ENCODE measurements around the gene SESN2.
A peak's percentile ranks its signal among the peaks of the same experiment; 100 is the strongest.

The SESN2 gene, protein sequence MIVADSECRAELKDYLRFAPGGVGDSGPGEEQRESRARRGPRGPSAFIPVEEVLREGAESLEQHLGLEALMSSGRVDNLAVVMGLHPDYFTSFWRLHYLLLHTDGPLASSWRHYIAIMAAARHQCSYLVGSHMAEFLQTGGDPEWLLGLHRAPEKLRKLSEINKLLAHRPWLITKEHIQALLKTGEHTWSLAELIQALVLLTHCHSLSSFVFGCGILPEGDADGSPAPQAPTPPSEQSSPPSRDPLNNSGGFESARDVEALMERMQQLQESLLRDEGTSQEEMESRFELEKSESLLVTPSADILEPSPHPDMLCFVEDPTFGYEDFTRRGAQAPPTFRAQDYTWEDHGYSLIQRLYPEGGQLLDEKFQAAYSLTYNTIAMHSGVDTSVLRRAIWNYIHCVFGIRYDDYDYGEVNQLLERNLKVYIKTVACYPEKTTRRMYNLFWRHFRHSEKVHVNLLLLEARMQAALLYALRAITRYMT

DNA sequence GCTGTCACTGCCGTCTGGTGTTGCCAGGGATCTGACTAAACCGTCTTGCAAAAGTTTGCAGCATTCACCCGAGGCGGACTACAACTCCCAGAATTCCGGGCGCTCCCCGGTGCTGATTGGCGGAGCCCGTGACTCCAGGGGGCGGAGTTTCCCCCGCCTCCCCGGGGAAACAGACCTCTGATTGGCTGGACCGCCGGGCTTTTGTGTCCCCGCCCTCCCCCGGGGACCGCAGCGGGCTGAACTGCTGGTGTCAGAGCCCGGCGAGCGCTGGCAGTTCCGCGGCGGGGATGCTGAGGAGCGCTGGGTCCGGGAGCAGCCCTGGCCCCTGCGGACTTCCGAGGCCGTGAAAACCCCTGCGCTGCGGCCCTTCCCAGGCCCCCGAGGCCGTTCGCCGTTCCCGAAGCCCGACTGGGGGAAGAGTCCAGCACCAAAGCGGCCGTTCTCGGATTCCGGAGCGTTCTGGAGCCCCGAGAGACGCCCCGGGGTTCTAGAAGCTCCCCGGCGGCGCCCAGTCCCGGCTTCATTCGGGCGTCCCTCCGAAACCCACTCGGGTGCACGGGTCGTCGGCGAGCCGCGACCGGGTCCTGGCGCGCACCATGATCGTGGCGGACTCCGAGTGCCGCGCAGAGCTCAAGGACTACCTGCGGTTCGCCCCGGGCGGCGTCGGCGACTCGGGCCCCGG, at the start of gene SESN2:
TSS of gene SESN2 (plus strand) at position 267 of the 682 bp plus-strand sequence. CDS start at position 597, 330 bp downstream.
- peak; percentile 98 to 99 (median 98) for DNase-seq

DNA sequence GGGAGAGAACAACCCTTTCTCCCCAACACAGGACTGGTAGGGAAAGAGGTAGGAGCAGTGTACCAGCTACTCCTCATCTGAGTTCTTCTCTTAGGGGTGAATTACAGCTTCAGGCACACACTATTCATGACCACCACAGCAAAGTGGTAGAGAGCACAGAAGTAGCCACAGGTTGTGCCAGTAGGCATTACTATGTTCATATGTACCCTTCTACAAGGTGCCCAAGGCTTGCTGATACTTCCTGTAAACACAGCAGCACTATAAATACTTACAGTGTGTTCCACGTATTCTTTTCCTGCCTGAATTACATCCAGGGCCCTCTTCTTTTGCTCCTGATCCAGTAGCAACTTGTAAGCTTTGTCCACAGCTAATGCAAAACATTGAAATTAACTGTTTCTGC, 49.6 kb upstream of the SESN2 start:
- no peak for DNase-seq

DNA sequence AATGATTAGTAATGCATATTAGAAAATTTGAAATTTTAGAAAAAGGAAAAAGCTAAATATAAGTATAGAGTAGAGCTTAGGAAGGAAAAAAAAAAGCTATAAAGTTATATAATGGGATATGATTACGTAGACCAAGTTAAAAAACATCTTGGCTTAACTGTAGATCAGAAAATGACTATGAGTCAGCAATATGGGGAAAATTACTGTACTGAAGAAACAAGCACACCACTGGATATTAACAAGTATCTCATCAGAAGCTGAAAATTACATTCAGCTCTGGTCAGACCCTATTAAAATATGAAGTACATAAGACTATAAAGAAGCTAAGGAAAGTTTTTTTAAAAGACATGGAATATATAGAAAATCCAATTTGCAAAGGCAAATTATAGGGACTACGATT, 46.0 kb upstream of the SESN2 start:
- no peak for DNase-seq

DNA sequence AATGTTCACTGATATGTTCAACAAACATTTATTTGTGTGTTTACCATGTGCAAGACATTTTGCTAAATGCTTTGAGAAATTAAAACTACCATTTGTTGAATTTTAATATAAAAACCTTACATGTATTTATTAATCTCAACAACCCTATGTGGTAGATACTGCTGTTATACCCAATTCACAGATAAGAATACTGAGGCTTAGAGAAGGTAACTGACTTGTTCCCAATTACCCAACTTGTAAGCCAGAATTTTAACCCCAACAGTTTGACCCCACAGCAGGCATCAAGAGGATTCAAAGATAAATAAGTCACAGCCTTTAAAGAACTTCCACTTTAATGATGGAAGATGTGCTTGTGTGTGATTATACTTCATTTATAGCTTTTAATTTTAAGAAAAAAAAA, 30.2 kb upstream of the SESN2 start:
- no peak for DNase-seq

DNA sequence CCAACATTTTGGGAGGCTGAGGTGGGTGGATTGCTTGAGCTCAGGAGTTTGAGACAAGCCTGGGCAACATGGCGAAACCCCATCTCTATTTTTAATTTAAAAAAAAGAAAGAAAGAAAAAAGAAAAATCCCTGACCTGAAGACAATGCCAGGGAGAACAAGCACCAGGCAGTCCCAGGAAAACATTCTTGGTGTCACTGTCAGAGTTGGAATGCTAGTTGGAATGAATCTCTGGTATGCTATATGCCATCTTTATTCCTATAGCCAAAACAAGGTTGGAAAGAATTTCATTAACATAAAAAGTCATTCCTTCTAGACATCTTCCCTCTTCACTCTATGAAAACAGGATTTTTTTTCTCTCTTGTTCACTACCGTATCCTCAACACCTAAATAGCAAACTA, 29.3 kb upstream of the SESN2 start:
- DNase-seq: no peak

DNA sequence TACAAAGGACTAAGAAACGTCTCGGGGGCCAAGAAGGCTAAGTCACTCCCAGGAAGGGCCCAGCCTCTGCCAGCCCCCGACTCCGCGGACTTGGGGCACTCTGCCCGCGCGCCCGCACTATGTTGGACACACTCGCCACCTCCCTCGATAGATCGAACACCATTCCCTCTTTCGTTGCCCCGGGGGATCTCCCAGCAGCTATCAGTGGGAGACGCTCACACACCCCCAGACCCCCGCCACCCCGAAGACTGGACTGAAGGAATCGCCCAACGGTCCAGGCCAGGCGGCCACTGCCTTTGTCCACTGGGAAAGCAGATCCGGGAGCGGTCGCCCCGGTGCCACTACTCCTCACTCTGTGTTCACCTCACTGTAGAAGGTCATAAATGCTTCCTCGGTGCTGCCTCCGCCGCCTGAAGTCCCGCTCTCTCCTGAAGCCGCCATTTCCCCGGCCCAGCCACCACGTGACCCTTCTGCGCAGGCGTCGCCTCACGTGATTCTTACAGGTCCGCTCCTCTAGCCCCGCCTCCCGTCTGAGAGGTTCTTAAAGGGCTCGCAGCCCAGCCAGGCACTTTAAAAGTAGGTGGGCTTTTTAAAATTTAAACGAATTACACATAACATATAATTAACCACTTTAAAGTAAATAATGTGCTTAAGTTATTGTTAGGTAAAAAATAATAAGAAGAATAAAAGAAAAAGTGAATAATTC, 26.6 kb upstream of the SESN2 start, which contains the start of gene DNAJC8:
TSS of gene DNAJC8 (minus strand) at position 472 of the 706 bp plus-strand sequence. CDS start at position 441, 31 bp downstream.
- DNase-seq: peak; percentile 86 to 91 (median 88)

DNA sequence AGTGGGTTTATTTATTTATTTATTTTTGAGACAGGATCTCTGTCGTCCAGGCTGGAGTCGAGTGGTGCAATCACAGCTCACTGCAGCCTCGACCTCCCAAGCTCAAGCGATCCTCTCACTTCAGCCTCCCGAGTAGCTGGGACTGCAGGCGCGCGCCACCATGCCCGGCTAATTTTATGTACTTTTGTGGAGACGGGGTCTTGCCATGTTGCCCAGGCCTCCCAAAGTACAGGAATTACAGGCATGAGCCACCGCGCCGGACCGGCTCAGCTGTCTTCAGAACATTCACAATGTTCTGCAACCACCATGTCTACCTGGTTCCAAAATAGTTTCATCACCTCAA, 26.1 kb upstream of the SESN2 start:
- no peak for DNase-seq

DNA sequence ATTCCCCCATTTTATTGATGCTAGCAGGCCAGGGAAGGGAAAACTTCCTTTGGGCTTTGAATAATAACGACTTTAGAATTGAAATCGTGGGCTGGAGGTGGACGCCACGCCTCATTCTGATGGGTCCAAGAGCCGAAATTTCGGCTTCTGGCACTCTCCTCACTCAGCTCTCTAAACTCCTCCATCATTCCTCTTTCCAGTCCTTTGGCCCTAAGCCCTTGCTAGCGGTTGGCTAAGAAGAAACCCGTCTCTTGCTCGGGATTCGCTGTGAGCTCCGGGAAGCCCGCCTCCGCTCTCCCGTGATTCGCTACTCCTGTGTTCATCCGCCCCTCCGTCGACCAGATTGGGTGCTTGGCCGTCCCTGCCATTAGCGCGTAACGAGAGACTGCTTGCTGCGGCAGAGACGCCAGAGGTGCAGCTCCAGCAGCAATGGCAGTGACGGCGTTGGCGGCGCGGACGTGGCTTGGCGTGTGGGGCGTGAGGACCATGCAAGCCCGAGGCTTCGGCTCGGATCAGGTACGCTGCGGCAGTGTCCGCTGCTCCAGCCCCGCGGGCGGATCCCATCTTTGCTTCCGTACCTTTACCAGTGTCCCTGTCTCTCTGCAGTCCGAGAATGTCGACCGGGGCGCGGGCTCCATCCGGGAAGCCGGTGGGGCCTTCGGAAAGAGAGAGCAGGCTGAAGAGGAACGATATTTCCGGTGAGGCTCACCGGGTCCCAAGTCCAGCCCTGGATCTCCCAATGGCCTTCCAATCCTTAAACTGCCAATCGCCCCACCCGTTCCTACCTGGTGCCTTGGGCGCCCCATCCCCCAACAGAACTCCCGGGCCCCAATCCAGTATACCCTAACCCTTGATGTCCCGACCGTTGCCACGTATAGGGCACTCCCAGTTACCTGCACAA, 23.3 kb upstream of the SESN2 start, which contains the start of gene ATP5IF1:
TSS of gene ATP5IF1 (plus strand) at position 370 of the 901 bp plus-strand sequence. CDS start at position 430, 60 bp downstream.
- DNase-seq: peak; percentile 67 to 90 (median 86)

DNA sequence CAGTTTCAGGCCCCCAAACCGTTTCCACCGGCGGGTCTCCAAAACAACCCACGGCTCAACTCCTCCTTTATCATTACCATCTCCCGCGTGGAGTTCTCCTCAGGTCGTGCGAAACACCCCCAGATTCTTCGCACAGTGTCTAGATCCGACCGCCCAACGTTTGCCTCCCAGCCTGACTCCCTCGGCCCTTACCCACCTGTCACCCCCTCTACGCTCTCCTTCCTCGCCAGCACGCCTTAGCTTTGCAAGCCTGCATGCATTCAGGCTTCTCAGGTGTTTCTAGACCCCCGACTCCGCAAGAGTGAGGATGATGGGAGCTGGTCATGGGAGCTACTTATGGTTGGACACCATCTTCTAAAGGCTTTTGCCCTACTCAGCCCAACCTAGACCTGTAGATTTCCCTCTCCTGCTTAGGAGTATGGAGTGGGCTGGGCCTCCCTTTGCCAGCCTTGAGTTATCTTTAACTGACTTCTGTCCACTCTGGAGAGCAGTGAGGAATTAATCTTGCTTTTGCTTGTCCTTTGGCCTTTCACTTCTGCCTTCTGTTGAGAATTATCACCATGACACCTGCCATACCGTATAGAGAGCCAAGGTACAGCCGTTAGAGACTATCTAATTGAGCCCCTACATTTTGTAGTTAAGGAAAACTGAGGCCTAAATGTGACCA, 22.5 kb upstream of the SESN2 start:
- DNase-seq: no peak

DNA sequence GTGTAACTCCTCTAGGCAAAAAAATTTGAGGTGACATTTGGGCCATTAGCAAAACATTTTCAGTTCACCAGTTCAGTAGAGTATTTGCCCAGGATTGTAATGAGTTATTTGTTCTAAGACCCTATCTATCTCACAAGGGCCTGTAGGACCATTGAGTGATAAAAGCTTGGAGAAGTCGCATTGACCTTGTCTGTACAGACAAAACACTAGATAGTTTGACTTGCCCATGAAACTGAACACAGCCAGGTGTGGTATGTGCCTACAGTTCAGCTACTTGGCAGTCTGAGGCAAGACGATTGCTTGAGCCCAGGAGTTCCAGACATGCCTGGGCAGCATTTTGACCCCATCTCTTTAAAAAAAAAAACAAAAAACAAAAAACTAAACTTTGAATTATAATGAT, 20.3 kb upstream of the SESN2 start:
- no peak for DNase-seq

DNA sequence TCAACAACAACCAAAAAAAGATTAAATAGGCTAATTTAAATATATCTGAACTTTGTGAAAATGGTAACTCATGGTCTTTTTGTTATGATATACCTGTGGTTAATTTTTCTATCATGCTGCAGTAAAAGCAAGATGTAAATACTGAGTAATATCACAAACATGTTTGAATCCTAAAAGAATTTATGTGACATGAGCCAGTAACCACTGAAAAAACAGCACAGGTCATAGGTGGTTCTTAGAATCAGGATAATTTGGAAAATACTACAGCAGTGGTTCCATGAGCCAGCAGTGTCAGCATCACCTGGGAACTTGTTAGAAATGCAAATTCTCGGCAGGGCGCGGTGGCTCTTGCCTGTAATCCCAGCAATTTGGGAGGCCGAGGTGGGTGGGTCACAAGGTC, 19.3 kb upstream of the SESN2 start:
- DNase-seq: no peak

DNA sequence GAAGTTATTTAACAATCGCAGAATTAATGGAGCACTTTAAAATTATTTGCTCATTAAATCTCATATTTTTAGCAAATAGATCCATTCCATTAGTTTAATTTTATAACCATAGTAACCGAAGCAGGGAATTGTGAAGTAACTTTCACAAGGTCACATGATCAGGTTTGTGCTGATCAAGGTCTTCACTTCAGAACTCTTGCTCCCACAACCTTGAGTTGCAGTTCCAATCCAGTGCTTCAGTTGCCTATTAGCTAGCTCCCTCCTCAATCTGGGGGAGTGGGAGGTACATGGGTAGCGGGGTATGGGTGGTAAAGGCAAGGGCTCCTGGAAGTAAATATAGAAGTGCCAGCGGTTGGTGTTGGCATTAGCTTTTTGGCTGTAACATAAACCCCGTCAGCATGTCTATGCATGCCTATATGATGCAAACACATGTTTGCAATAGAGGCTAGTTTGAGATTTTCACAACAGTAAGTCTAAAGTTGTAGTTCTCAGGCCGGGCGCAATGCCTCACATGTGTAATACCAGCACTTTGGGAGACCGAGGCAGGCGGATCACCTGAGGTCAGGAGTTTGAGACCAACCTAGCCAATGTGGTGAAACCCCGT, 17.6 kb upstream of the SESN2 start:
- no peak for DNase-seq

DNA sequence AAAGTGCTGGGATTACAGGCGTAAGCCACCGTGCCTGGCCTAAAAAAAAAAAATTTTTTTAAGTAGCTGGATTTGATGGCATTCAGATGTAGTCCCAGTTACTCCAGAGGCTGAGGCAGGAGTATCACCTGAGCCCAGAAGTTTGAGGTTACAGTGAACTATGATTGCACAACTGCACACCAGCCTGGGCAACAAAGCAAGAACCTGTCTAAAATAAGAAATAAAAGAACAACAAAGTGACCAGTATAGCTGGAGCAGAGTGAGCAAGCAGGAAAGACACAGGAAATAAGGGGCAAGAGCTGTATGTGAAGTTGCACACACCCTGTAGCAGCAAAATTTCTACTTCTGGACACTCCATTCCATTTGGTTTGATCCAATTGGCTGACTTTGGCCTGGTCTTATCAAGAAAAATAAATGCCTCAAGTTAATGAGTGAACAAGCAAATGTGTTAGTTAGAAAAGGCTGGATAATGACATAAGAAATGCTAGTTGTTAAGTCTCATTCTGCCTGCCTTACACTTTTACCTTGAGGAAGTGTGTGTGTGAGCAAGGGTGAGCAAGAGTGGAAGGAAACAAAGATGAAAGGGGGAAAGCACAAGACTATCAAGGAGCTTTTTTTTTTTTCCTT, 15.5 kb upstream of the SESN2 start:
- no peak for DNase-seq

DNA sequence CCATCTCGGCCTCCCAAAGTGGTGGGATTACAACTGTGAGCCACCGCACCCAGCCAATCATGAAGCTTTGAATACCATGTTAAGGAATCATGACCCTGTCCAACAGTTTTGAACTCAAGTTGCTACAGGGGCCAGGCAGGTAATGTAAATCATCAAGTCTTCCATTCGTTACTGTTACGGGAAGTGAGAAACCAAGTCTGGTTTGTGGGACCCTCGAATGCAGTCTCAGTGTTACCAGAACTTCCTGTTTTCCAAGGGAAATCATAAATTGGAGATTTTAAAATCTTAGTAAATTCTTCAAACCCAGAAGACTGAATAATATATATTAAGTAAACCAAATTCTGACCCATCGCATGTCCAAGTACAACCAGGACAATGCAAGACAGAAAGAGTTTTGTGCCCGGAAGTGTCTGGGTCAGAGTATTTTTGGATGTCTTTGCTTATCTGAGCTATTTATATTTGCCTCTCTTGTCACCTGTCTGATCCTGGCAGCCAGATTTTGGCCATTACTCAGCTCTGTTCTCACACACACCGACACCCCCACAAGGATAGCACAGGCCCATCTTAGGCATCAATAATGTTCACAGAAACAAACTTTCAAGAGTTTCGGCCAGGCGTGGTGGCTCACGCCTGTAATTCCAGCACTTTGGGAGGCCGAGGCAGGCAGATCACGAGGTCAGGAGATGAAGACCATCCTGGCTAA, 14.6 kb upstream of the SESN2 start:
- DNase-seq: no peak

DNA sequence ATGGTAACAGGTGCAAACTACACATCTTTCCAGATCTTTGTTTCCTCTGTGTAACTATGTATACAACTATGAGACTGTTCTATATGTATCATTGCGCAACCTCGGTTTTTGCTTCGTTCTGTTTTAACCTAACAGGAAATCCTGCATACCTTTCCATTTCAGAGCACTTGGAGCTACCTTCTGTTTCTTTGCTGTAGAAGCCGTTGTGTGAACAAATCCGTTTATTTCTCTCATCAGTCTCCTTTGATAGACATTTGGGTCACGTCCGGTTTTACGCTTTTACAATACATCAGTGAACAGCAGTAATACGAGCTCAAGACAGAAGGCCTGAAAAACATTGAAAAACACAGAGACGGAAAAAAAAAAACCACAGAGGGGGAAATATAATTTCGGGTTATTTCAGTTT, 12.9 kb upstream of the SESN2 start:
- DNase-seq: no peak

DNA sequence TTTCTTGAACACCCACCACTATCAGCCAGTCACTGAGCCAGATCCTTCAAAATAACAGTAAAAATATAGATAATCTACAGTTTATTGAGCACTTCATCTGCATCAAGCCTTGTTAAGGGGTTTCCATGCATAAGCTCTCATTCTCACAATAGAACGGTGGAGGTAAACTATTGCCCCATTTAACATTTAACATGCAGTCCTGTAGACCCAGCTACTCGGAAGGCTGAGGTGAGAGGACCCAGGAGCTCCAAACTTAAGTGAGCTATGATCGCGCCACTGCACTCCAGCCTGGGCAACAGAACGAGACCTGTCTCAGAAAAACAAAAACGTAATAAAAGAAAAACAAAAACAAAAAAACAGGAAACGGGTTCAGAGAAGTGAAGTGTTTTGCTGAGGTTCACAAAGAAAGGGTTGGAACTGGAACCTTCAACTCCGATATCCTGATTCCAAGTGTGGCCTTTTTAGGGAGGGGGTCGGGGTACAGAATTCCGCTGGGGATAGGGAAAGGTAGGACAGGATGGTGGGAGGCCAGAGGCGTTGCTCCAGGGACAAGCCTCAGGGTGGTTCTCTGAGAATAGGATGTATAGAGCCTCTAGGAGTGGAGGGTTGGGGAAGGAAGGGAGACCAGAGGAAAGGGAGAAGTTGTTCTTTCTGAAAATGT, 11.6 kb upstream of the SESN2 start:
- DNase-seq: no peak

DNA sequence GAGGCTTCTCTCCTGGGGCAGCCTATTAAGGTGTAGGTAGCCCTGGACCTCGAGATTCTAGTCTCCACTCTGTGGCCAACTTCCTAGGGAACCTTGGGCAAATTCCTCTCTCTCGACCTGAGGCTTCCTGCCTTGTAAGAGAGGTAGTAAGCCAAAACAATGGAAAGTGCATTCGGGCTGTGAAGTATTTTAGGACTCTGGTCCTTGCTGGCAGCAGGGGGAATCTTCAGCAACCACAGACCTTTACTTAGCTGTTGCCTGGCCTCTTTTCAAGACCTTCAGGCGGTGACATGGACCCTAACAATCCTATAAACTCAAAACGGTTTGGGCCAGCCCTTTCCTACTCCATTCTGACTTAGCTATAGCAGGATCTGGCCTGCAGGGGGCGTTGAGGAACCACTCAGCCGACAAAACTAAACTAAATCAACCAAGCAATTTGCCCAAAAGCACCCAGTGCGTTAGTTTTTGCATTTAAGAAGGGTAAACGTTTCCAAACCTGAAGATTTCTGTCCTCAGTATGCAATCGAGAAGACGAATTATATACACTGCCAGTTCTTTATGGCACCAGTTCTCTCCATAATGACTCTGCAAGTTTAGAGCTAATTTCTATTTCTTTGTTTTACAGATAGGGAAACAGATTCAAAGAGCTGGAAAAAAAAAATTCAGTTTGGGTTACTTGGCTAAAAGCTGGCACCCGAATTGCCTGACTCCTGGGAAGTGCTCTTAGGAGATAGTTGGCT, 10.9 kb upstream of the SESN2 start:
- peak; percentile 56 to 78 (median 65) for DNase-seq

DNA sequence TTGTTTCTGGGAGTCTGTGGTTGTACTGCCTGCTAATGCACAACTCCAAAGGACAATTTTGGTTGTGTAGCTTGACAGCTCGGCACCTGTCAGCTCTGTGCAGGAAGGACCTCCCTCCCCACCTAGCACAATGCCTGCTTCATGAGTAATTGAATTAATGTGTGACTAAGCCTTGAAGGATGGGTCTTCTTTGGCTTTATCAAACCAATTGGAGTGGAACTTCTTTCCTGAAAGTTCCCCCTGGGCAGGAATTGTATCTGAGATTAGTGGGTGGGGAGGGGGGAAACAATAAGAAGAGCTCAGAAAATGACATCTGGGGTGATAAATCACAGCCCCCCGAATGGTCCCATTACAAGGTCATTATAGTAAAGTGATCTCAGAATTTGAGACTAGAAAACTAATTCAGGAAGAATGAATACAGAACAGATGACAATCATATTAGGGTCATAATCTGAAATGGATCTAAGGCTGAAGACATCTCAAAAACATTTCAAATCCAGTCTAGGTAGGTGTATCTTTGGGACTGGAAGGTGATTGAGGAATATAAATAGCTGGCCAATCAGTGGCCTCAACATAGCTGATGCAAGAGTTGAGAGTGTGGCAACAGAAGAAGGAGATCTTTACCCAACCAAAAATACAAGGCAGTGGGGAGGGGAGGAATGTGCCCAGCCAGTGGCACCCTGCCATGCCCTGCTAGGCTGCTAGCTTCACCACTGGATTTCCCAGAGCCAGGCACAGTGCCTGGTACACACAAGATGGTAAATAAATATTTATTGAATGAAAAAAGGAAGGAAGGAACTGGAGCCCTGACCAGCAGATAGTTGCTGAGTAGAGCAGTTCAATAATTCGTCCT, 10.1 kb upstream of the SESN2 start:
- no peak for DNase-seq
